HEK293T (cell line): ENCODE results near the gene NLRP10.

Experiments used
- CTCF ChIA-PET: fragments of 350-600 bp; formaldehyde crosslinking; extraction: SDS; loops from one replicate; lab custom pipeline; 2021; ENCODE audit warnings: antibody characterized with exemption, inconsistent platforms; lab: Yijun Ruan, JAX
- POLR2A ChIA-PET: fragments of 350-600 bp; formaldehyde crosslinking; extraction: SDS; loops from one replicate; lab custom pipeline; 2020; ENCODE audit warnings: antibody characterized with exemption, inconsistent platforms; lab: Yijun Ruan, JAX
- DNase-seq: peaks from one replicate; pipeline ENCODE4 v3.0.0; 2012; ENCODE audit warnings: mixed read lengths; ENCODE audit errors: extremely low spot score
- ARNT ChIP-seq: fragments of 450-650 bp; IDR thresholded peaks from 2 replicates; pipeline ENCODE4 v1.6.1; 2017; ENCODE audit warnings: mild to moderate bottlenecking
- BHLHE40 ChIP-seq: fragments of 450-650 bp; IDR thresholded peaks from 2 replicates; pipeline ENCODE4 v1.6.1; 2016; ENCODE audit warnings: mild to moderate bottlenecking, moderate library complexity, borderline replicate concordance
- CTBP1 ChIP-seq: fragments of 450-650 bp; IDR thresholded peaks from 2 replicates; pipeline ENCODE4 v1.6.1; 2016; ENCODE audit warnings: borderline replicate concordance
- ELF4 ChIP-seq: fragments of 450-650 bp; IDR thresholded peaks from 2 replicates; pipeline ENCODE4 v1.6.1; 2017; ENCODE audit warnings: antibody characterized with exemption
- FOXA1 ChIP-seq: fragments of 450-650 bp; IDR thresholded peaks from 2 replicates; pipeline ENCODE4 v1.6.1; 2016; ENCODE audit warnings: mild to moderate bottlenecking
- FOXK2 ChIP-seq: fragments of 450-650 bp; IDR thresholded peaks from 2 replicates; pipeline ENCODE4 v1.6.1; 2016; ENCODE audit warnings: mild to moderate bottlenecking
- FOXM1 ChIP-seq: fragments of 450-650 bp; IDR thresholded peaks from 2 replicates; pipeline ENCODE4 v1.6.1; 2017; ENCODE audit warnings: mild to moderate bottlenecking, borderline replicate concordance
- HDGF ChIP-seq: fragments of 450-650 bp; IDR thresholded peaks from 2 replicates; pipeline ENCODE4 v1.6.1; 2017; ENCODE audit warnings: antibody characterized with exemption, borderline replicate concordance
- L3MBTL2 ChIP-seq: fragments of 450-650 bp; conservative IDR thresholded peaks from 2 replicates; pipeline ENCODE4 v1.6.1; 2016; ENCODE audit warnings: mild to moderate bottlenecking
- LEF1 ChIP-seq: fragments of 450-650 bp; IDR thresholded peaks from 2 replicates; pipeline ENCODE4 v1.6.1; 2017; ENCODE audit warnings: mild to moderate bottlenecking, borderline replicate concordance
- NFRKB ChIP-seq: fragments of 450-650 bp; IDR thresholded peaks from 2 replicates; pipeline ENCODE4 v1.6.1; 2016; ENCODE audit warnings: mild to moderate bottlenecking, moderate library complexity
- SP1 ChIP-seq: fragments of 450-650 bp; IDR thresholded peaks from 2 replicates; pipeline ENCODE4 v1.6.1; 2017
- SUZ12 ChIP-seq: fragments of 450-650 bp; IDR thresholded peaks from 2 replicates; pipeline ENCODE4 v1.6.1; 2016; ENCODE audit warnings: mild to moderate bottlenecking
- TARDBP ChIP-seq: fragments of 450-650 bp; IDR thresholded peaks from 2 replicates; pipeline ENCODE4 v1.6.1; 2016
- ZNF384 ChIP-seq: fragments of 450-650 bp; IDR thresholded peaks from 2 replicates; pipeline ENCODE4 v1.6.1; 2016
- TF ChIP-seq, protein P1 (sequence below): fragments of 450-650 bp; IDR thresholded peaks from 2 replicates; pipeline ENCODE4 v1.6.1; 2016

Gene NLRP10

DNA sequence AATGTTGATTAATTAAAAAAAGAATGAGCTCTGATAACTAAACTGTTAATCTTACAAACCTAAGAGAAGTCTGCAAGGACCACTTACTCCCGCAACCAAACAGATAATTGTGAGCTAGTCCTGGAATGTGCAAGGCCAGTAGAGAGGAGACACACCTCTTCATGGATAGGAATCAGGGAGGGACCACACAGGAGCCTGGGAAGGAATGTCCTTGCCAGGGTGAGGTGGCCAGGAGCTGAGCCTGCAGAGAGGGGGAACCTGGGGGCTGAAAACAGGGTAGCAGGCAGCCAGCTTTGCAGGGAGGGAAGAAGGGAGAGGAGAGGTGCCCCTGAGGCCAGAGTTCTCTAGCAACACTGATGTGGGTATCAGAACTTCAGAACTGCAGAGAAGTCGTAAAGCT, 9.4 kb upstream of the NLRP10 start:
- TF ChIP-seq, protein P1, sequence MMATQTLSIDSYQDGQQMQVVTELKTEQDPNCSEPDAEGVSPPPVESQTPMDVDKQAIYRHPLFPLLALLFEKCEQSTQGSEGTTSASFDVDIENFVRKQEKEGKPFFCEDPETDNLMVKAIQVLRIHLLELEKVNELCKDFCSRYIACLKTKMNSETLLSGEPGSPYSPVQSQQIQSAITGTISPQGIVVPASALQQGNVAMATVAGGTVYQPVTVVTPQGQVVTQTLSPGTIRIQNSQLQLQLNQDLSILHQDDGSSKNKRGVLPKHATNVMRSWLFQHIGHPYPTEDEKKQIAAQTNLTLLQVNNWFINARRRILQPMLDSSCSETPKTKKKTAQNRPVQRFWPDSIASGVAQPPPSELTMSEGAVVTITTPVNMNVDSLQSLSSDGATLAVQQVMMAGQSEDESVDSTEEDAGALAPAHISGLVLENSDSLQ, result no peak
- TF ChIP-seq FOXK2, result no peak
- TF ChIP-seq SUZ12, result no peak
- TF ChIP-seq FOXM1, result no peak
- no peak for TF ChIP-seq ELF4
- no peak for TF ChIP-seq ZNF384
- no peak for DNase-seq
- POLR2A ChIA-PET, result interaction anchor here (1.3 kb wide), 1 partner anchor 12 kb away, joined by 3 read pairs; no protein-coding TSS in a partner anchor
- CTCF ChIA-PET, result interaction anchor here (1.2 to 1.5 kb wide), 2 partner anchors 12 to 114 kb away, joined by 3 to 8 read pairs; partner anchors contain the start of gene EIF3F

DNA sequence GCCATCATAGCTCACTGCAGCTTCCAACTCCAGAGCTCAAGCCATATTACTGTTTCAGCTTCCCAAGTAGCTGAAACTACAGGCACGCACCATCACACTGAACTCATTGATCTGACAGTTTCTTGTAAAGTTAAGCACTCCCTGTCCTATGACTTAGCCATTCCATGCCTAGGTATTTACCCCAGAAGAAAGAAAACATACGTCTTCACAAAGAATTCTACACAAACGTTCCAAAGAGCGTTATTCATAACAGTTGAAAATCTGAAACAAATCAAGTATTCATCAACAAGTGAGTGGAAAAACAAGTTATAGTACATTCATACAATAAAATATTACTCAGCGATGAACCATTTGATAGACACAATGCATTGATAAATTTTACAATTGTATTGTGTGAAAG, 7.8 kb upstream of the NLRP10 start:
- no peak for DNase-seq
- ChIA-PET CTCF (no interaction called here), POLR2A (no interaction called here)
- TF ChIP-seq ELF4 (no peak), FOXK2 (no peak), BHLHE40 (no peak), SP1 (no peak), LEF1 (no peak), NFRKB (no peak), TARDBP (no peak), ZNF384 (no peak), FOXM1 (no peak)
- TF ChIP-seq, protein P1, result no peak

DNA sequence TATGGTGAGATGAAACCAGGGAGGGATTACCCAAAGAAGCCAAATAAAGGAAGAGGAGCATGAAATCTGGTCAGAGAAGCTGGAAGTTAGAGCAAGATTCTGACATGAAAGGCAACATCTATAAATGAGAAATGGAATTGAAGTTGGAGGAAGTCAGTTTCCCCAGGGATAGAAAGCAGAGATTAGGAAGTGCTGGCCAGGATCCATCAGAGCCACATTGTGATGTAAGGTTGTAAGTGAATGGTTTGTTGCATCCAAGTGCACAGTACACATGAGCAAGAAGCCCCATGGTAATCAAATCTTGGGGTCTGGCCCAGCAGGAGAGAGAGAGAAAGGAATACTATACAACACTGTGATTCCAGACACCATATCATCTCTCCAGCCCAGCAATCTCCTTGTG, 6.6 kb upstream of the NLRP10 start:
- TF ChIP-seq FOXM1 (no peak), ZNF384 (no peak), SUZ12 (no peak), FOXK2 (no peak), L3MBTL2 (no peak), HDGF (no peak), ARNT (no peak), SP1 (no peak), BHLHE40 (no peak), ELF4 (no peak), CTBP1 (no peak), NFRKB (no peak), FOXA1 (no peak), LEF1 (no peak), TARDBP (no peak)
- TF ChIP-seq, protein P1, result no peak
- DNase-seq, result no peak
- ChIA-PET CTCF (no interaction called here), POLR2A (no interaction called here)

DNA sequence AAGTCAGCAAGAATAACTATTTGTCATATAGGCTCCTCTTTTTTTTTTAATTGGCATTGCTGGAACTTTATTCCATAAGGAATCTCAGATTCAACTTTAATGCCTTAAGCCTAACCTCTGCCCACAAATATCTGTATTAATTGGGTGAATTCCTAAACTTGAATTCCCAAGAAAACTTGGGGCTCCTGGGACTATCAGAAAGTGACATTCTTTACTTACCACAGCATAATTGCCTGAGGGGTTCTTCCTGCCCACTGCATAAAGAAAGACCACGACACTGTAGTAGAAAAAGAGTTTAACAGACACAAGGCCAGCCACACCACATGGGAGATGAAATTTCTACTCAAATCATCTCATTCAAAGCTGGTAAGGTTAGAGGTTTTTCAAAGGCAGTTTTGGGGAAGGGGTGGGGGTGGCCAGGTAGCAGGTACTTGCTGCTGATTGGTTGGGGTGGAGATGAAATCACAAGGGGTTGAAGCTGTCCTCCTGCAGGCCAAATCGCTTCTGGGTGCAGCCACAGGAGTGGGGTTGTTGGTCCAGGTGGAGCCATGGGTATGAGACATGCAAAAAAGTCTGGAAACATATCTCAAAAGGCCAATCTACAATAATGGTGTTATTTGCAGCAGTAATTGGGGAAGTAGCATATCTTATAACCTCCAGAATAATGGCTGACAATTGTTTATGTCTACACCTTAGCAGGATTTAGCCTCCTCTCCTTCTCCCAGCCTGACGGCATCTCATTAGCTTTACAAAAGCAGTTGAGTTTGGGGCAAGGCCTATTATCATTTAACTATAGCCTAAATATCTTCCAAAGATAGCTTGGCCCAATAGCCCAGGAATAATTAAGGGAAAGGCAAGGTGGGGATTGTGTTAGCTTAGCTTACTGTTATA, 4.8 kb upstream of the NLRP10 start:
- CTCF ChIA-PET, result no interaction called here
- POLR2A ChIA-PET, result no interaction called here
- TF ChIP-seq HDGF, result no peak
- no peak for TF ChIP-seq FOXA1
- DNase-seq, result no peak

DNA sequence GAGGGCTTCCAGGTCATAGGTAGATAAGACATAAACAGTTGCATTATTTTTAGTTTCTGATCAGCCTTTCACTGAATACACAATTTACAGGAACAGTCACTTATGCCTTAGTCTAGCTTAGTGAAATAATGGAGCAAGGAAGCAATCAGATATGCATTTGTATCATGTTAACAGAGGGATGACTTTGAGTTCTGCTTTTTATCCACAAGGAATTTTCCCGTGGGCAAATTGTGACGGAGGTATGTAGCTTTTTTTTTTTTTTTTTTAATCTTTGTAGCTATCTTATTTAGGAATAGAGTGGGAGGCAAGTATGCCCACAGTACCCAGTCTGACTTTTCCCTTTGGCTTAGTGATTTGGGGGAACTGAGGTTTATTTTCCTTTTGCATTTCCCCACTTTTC, 3.4 kb upstream of the NLRP10 start:
- CTCF ChIA-PET, result interaction anchor here (0.6 to 1.1 kb wide), 3 partner anchors 12 to 30 kb away, joined by 3 to 5 read pairs (median 3); partner anchors contain the start of gene EIF3F

DNA sequence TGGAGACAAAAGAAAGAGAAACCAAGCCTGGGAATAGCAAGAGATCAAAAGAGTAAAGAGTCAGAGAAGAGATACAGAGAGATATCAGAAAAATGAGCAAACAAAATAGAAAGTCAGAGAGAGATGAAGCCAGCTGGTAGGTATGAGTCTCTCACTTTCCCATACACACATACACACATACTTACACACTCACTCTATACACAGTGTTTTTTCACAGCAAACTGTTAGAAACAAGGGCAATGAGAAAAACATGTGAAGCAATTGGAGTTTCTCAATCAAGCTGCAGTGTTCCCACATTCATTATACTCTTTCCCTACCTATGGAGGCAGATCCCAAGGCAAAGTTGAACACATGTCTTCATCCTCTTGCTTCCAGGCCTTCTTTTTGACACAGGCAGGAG, 2.6 kb upstream of the NLRP10 start:
- TF ChIP-seq HDGF (no peak), BHLHE40 (no peak), NFRKB (no peak), CTBP1 (no peak), ZNF384 (no peak), FOXA1 (no peak), ELF4 (no peak), TARDBP (no peak), ARNT (no peak), FOXK2 (no peak), SP1 (no peak), FOXM1 (no peak), SUZ12 (no peak)
- TF ChIP-seq, protein P1, result no peak
- CTCF ChIA-PET, result no interaction called here
- POLR2A ChIA-PET, result no interaction called here
- DNase-seq, result no peak

More for the DNA sequence above, 3.4 kb upstream of the NLRP10 start:
- TF ChIP-seq BHLHE40, result no peak
- no peak for TF ChIP-seq LEF1
- TF ChIP-seq FOXK2, result no peak
- no peak for TF ChIP-seq CTBP1
- POLR2A ChIA-PET, result interaction anchor here (0.7 kb wide), 1 partner anchor 975 kb away, joined by 3 read pairs; no protein-coding TSS in a partner anchor
- no peak for DNase-seq
